Neural crest cell (in vitro differentiated cells): ENCODE measurements around the gene RAB21. TPM values are rescaled to one million over a fixed set of nuclear protein-coding genes. Genes with fewer than 3 reads are reported as not detected.

Source experiments
- DNase-seq: peaks from one replicate; pipeline ENCODE4 v3.0.0; 2021; ENCODE audit warnings: low read depth, mixed read lengths, low spot score
- H3K27ac Mint-ChIP-seq: one replicate; pipeline ENCODE4 v1.8.0; 2021; ENCODE audit warnings: mild to moderate bottlenecking, mixed read lengths; ENCODE audit not compliant: unreplicated experiment
- H3K27me3 Mint-ChIP-seq: 2 replicates; pipeline ENCODE4 v1.8.0; 2021; ENCODE audit warnings: low read depth, mild to moderate bottlenecking, mixed read lengths
- H3K36me3 Mint-ChIP-seq: 2 replicates; pipeline ENCODE4 v1.8.0; 2021; ENCODE audit warnings: low read depth, mild to moderate bottlenecking, mixed read lengths
- H3K4me1 Mint-ChIP-seq: 2 replicates; pipeline ENCODE4 v1.8.0; 2021; ENCODE audit warnings: mixed read lengths
- H3K4me3 Mint-ChIP-seq: one replicate; pipeline ENCODE4 v1.8.0; 2021; ENCODE audit warnings: mild to moderate bottlenecking, mixed read lengths
- H3K9me3 Mint-ChIP-seq: 2 replicates; pipeline ENCODE4 v1.8.0; 2021; ENCODE audit warnings: mixed read lengths
- CTCF ChIP-seq: fragments of 200-600 bp; sonication (generic); conservative IDR thresholded peaks from 2 replicates; pipeline ENCODE4 v1.5.0; 2021; ENCODE audit warnings: antibody characterized with exemption, mild to moderate bottlenecking
- total RNA-seq: library from RNA; stranded (reverse); gene quantifications from 2 replicates; pipeline ENCODE4 v1.2.1, GENCODE V29; 2021

RAB21 gene
- total RNA-seq, 1 donor from 2014 or later = 63.7 TPM

- Mint-ChIP-seq H3K4me3 (no peak overlapping the region), H3K9me3 (no peaks in the 10 kb centered on the region), H3K36me3 (peaks cover 5% of the 10 kb centered on the region), H3K27me3 (no peaks in the 10 kb centered on the region), H3K4me1 (peaks cover 1% of the 10 kb centered on the region), H3K27ac (no peak overlapping the region)
- peak; percentile 65 for TF ChIP-seq CTCF
- no peak for DNase-seq
Observed at GRCh38 chr12:71846322-71846940, 91.8 kb downstream of the RAB21 start.

GRCh38 chr12:71848212-71848611 lies 93.5 kb downstream of the RAB21 start:
- Mint-ChIP-seq H3K4me3 (no peak overlapping the region), H3K27ac (no peak overlapping the region), H3K4me1 (no peaks in the 10 kb centered on the region), H3K36me3 (peaks cover 10% of the 10 kb centered on the region), H3K9me3 (peaks cover 3% of the 10 kb centered on the region), H3K27me3 (no peaks in the 10 kb centered on the region)
- no peak for TF ChIP-seq CTCF
- DNase-seq = no peak

- Mint-ChIP-seq H3K9me3 (peaks cover 5% of the 10 kb centered on the region), H3K27me3 (no peaks in the 10 kb centered on the region), H3K27ac (no peak overlapping the region), H3K4me1 (no peaks in the 10 kb centered on the region), H3K36me3 (peaks cover 13% of the 10 kb centered on the region), H3K4me3 (no peak overlapping the region)
- no peak for DNase-seq
- TF ChIP-seq CTCF = no peak
Observed at GRCh38 chr12:71849109-71849851, 94.6 kb downstream of the RAB21 start.

Other genes with a start within 250 kb of the RAB21 start
- gene ZFC3H1, start 91.0 kb upstream of the RAB21 start, total RNA-seq = 40.5 and 42.3 TPM in 2 replicates
- gene THAP2, start 90.6 kb upstream of the RAB21 start, total RNA-seq = 9.1 and 10.4 TPM in 2 replicates
- 21.4 and 27.0 TPM in 2 replicates for gene TMEM19, start 68.8 kb upstream of the RAB21 start, total RNA-seq
- 21.9 and 23.4 TPM in 2 replicates for gene TBC1D15, start 84.9 kb downstream of the RAB21 start, total RNA-seq
- gene TPH2, start 184.0 kb downstream of the RAB21 start, total RNA-seq = 0.09 and 0.23 TPM in 2 replicates